Endothelial cell of hepatic sinusoid (primary cell): ENCODE measurements around the gene GARS1.

Experiments used
- in situ Hi-C: cut with HindIII; loops from 2 replicates; pipeline ENCODE4 v1.10.0; 2017; ENCODE audit warnings: low sequenced_read_pairs

GARS1 gene

GRCh38 chr7:30618961-30619360 lies 24.3 kb downstream of the GARS1 start:
- in situ Hi-C loops, result no loop called here

- in situ Hi-C loops, result no loop called here
Observed at GRCh38 chr7:30625283-30625682, 30.6 kb downstream of the GARS1 start.

GRCh38 chr7:30627026-30627425 lies 32.3 kb downstream of the GARS1 start:
- in situ Hi-C loops, result no loop called here

- in situ Hi-C loops, result no loop called here
Observed at GRCh38 chr7:30630986-30631385, 36.3 kb downstream of the GARS1 start.

GRCh38 chr7:30633223-30633622 lies 38.5 kb downstream of the GARS1 start:
- in situ Hi-C loops, result no loop called here

- in situ Hi-C loops, result no loop called here
Observed at GRCh38 chr7:30634193-30634626, 39.5 kb downstream of the GARS1 start.

- in situ Hi-C loops, result no loop called here
Observed at GRCh38 chr7:30634634-30635201, 40.0 kb downstream of the GARS1 start.

- in situ Hi-C loops, result no loop called here
Observed at GRCh38 chr7:30635798-30636197, 41.1 kb downstream of the GARS1 start.

GRCh38 chr7:30642322-30642721 lies 47.6 kb downstream of the GARS1 start:
- in situ Hi-C loops, result loop anchor here (5.0 kb wide), 1 partner anchor 55 kb away; no protein-coding TSS in a partner anchor

GRCh38 chr7:30642789-30643188 lies 48.1 kb downstream of the GARS1 start:
- in situ Hi-C loops, result loop anchor here (5.0 kb wide), 1 partner anchor 55 kb away; no protein-coding TSS in a partner anchor

GRCh38 chr7:30644286-30644955 lies 49.7 kb downstream of the GARS1 start:
- in situ Hi-C loops, result loop anchor here (5.0 kb wide), 1 partner anchor 53 kb away; no protein-coding TSS in a partner anchor

GRCh38 chr7:30645661-30646060 lies 51.0 kb downstream of the GARS1 start:
- in situ Hi-C loops, result no loop called here

- in situ Hi-C loops, result no loop called here
Observed at GRCh38 chr7:30646154-30646553, 51.5 kb downstream of the GARS1 start.

- in situ Hi-C loops, result no loop called here
Observed at GRCh38 chr7:30647589-30648364, 53.1 kb downstream of the GARS1 start.

GRCh38 chr7:30648744-30649540 lies 54.3 kb downstream of the GARS1 start:
- in situ Hi-C loops, result no loop called here

GRCh38 chr7:30649717-30650420 lies 55.2 kb downstream of the GARS1 start:
- in situ Hi-C loops, result no loop called here

- in situ Hi-C loops, result no loop called here
Observed at GRCh38 chr7:30650421-30650808, 55.7 kb downstream of the GARS1 start.

GRCh38 chr7:30652132-30652531 lies 57.5 kb downstream of the GARS1 start:
- in situ Hi-C loops, result no loop called here

GRCh38 chr7:30652698-30653641 lies 58.3 kb downstream of the GARS1 start:
- in situ Hi-C loops, result no loop called here
